Esophagus muscularis mucosa (tissue), 4 donors: ENCODE results near the gene SLC22A5.

Source experiments
- EP300 ChIP-seq: sonication (generic); formaldehyde crosslinking; IDR thresholded peaks from one replicate; pipeline ENCODE4 v1.6.1; 2017; ENCODE audit warnings: antibody characterized with exemption
- POLR2A ChIP-seq: fragments of 450-650 bp; IDR thresholded peaks from one replicate; pipeline ENCODE4 v1.6.1; 2017; ENCODE audit warnings: antibody characterized with exemption, moderate library complexity, mild to moderate bottlenecking, low read depth
- POLR2AphosphoS5 ChIP-seq, 2 donors: sonication (generic); formaldehyde crosslinking; IDR thresholded peaks; one replicate each; pipeline ENCODE4 v1.6.1; 2017; ENCODE audit warnings: antibody characterized with exemption in 2 of 2
- TF ChIP-seq, protein P1 (sequence below), 3 experiments: fragments of 200-600 bp in 2 of 3; fragments of 450-650 bp in 1 of 3; sonication (generic) in 2 of 3; IDR thresholded peaks; one replicate each; pipeline ENCODE4 v1.5.1; 2017 to 2019; ENCODE audit warnings: antibody characterized with exemption in 3 of 3, mild to moderate bottlenecking in 2 of 3, moderate library complexity in 1 of 3

DNA sequence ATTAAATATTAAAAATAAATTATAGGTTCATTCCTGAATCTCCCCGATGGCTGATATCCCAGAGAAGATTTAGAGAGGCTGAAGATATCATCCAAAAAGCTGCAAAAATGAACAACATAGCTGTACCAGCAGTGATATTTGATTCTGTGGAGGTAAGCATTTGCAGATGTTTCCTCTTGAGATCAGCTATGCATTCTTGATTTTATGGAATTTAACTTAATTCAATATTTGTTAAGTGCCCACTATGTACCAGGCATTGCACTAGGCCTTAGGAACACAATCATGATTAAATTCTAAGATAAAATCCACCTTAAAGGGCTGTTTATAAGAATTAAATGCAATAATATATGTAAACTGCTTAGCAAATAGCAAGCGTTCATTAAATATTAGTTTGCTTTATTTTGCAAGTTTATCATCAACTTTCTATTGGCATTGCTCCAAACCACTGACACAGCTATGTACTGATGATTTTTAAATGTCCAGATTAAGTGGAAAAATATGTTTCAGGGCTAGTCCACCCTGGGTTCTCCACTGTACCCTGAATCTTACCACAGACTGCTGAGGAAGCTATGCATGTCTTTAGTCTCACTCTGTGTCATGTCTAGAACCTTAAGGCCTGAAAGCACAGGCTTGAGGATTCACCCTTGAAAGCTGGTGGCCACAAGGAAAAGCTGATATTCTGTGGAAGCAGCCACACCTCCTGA, 42.1 kb upstream of the SLC22A5 start:
- TF ChIP-seq POLR2AphosphoS5 (IDR thresholded peaks at IDR 0.05) = no peak
- TF ChIP-seq, protein P1, sequence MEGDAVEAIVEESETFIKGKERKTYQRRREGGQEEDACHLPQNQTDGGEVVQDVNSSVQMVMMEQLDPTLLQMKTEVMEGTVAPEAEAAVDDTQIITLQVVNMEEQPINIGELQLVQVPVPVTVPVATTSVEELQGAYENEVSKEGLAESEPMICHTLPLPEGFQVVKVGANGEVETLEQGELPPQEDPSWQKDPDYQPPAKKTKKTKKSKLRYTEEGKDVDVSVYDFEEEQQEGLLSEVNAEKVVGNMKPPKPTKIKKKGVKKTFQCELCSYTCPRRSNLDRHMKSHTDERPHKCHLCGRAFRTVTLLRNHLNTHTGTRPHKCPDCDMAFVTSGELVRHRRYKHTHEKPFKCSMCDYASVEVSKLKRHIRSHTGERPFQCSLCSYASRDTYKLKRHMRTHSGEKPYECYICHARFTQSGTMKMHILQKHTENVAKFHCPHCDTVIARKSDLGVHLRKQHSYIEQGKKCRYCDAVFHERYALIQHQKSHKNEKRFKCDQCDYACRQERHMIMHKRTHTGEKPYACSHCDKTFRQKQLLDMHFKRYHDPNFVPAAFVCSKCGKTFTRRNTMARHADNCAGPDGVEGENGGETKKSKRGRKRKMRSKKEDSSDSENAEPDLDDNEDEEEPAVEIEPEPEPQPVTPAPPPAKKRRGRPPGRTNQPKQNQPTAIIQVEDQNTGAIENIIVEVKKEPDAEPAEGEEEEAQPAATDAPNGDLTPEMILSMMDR (IDR thresholded peaks at IDR 0.05) = no peak
- no peak for TF ChIP-seq POLR2A
- no peak for TF ChIP-seq EP300
